Renal cortical epithelial cell (primary cell): ENCODE measurements around the gene MYL5. TPM values are rescaled to one million over a fixed set of nuclear protein-coding genes. Genes with fewer than 3 reads are reported as not detected.
"Not testable (repeated sequence)": the region's sequence is repeated elsewhere in the genome, so short reads cannot be mapped to it uniquely, and the experiment has no call there.

Experiments used
- DNase-seq: peaks from one replicate; pipeline ENCODE4 v3.0.0-alpha.2; 2011; ENCODE audit warnings: low read depth
- total RNA-seq: library from RNA; depleted of rRNA; stranded (reverse); fragments of >200 nt; gene quantifications from 2 replicates; pipeline ENCODE4 v1.2.3, GENCODE V29; 2014

MYL5 gene
- total RNA-seq, 1 donor from 2014 or later: 10.3 TPM

DNA sequence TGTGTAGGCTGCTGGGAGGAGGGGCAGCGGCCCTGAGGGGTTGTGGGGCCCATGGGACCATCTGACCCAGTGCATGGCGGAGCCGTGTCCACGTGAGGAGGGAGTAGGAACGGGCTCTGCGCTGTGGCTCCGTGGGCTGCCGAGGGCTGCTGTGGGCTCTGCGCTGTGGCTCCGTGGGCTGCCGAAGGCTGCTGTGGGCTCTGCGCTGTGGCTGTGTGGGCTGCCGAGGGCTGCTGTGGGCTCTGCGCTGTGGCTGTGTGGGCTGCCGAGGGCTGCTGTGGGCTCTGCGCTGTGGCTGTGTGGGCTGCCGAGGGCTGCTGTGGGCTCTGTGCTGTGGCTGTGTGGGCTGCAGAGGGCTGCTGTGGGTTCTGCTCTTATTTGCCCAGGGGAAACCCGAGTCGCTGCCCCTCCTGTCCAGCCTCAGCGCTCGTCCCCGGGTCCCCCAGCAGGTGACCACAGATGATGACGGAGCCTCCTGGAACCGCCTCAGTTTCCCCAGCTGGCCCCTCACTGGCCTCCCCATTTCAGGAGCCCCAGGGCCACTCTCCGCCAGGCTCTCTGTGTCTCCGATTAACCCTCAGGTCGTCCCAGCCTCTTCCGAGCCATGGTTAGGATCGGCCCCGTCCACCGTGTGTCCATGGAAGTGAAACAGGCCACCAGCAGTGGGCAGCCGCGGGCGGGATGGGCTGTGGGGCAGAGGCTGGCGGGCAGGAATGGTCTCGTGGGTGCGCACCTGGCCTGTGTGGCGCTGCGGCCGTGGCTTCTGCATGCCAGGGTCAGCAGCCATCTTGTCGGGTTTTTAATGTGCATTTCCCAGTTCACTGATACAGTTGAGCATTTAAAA, 51.3 kb downstream of the MYL5 start:
- DNase-seq: no peak

DNA sequence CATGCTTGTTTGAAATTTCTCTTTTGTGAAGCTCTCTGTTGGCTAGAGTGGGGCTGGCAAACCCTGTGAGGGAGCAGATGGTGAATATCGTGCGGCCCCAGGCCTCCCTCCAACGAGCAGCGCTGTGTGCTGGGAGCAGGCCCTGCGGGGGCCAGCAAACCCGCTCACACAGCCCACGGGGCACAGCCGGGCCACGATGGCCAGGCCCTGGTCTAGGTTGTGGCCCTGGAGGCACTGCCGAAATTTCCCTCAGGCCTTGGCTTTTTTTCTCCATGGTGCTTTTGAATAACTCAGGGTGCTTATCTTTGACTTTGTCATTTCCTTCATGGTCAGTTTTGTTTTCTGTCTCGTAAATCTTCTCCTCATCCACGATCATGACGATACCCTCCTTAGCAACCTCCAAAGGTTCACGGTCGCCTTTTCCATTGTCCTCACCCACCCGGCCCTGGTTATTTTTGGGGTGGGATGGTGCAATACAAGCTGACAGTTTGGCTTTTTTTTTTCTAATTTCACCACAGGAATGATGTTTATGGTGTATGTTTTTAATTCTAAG, 52.0 kb downstream of the MYL5 start:
- DNase-seq: no peak

DNA sequence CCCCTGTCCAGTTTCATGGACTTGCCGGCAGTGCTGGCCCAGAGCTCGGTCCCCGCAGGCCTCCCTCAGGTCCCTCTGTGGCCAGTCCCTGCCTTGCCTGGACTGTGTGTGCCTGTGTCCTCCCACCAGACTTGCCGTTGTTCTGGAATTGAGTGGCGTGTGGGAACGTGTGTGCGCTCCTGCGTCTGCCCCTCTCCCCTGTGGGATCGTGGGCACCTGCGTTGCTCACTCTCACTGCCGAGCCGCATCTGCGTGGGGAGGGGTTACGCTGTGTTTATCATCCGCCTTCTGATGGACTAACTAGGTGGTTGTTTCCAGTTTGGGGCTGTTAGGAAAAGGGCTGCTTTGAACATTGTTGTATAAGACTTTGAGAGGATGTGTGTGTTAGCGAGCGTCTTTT, 52.5 kb downstream of the MYL5 start:
- DNase-seq: no peak

DNA sequence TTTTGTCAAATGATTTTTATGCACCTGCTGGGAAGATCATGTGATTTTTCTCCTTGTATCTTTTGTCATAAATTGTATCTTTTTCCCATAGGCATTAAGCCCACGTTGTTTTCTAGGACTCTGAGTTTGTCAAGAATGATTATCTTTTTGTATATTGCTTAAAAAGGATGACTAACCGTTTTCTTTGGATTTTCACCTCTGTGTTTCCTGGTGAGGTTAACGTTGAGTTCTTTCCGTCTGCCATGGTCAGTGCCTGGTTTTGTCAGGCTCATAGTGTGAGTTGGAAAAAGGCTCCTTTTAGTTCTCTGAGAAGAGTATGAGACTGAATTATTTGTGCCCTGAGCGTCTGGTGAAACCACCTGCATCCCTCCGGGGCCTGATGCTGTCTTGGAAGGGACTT, 53.2 kb downstream of the MYL5 start:
- DNase-seq: peak; percentile 36

DNA sequence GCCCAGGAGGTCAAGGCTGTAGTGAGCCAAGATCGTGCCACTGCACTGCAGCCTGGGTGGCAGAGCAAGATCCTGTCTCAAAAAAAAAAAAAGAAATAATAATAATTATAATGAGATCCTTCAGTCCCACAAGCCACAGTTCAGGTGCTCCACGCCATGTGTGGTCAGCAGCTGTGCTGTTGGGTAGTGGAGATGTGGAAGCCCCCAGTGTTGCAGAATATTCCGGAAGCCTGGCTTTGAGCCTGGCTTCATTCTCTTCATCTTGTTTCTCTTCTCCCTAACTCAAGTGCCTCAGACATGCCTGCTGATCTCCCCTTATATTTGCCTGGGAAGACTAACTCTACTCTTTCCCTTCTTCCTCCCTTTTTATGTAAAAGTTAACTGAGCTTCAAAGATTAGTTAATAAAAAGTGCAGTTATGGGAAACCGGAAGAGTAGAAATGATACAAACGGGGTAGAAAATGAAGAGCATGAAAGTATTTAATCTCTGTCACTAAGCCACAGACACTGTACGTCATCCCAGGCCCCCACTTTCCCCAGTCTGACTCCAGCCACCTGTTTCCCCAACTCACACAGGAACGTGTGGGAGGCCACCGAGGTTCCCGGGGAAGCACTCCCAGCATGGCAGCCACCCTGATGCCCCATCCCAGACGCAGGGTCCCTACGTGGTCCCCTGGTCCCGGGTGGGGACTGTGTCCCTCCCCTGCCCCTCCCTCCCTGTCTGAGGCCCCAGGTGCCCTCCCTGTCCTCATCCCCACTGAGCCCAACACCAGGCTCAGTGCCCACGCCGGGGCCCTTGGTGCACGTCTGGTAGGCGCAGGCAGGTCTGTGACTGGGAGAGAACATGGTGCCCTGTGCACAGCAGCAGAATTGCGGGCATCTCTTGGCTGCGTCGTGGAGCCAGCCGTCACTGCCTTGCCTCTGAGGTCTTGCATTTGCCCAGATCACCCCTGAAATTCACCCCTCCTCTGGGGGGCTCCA, 55.3 kb downstream of the MYL5 start:
- no peak for DNase-seq

DNA sequence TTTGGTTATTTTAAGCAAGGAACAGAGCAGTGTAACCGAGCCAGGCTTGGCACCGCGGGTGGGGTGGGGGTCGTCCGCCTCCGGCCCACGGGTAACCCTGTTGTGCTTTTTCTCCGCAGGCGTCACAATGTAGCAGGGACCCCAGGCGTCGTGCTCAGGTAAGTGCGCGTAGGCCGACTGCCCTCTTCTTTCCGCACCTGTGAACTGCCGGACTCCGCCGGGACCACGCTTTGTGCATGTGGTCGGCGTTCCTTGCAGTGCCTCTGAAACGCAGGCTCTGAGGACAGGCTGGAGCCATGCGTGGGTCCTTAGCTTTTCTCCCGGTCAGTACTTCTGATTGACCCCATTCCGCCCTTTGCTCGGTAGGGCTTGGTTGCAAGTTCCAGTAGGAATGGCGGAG, 56.2 kb downstream of the MYL5 start:
- DNase-seq: no peak

DNA sequence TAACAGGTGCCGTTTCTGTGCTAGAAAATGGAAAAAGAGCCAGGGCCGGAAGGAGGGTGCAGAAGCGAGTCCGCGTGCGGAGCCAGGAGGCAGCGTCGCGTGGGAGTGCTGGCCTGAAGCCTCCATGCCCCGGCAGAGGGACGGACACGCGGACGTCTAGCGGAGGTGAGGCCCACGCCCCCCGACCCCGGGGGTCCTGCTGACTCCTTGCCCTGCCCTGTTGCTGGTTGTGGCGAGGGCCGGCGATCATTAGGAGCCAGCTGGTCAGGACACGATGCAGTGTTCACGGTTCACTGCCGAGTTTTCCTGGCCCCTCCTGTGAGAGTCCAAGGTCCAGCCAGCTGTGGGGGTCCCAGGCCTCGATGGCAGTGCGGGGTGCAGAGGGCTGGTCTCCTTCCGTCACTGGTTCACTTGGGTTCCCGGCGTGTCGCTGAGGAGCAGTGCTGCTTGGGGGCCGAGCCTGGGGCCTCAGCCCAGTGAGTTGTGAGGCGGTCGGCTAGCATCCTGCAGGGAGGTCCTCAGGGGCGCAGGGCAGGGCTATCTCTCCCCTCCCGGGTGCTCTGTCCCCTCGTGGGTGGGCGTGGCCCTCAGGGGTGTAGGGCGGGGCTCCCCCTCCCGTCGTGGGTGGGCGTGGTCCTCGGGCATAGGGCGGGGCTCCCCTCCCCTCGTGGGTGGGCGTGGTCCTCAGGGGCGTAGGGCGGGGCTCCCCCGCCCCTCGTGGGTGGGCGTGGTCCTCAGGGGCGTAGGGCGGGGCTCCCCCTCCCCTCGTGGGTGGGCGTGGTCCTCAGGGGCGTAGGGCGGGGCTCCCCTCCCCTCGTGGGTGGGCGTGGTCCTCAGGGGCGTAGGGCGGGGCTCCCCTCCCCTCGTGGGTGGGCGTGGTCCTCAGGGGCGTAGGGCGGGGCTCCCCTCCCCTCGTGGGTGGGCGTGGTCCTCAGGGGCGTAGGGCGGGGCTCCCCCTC, 56.9 kb downstream of the MYL5 start:
- not testable (repeated sequence) for DNase-seq

Other genes with a start within 250 kb of the MYL5 start
- 17.5 and 47.5 TPM in 2 replicates for gene ZNF721, start 175.4 kb upstream of the MYL5 start, total RNA-seq
- 40.3 and 66.2 TPM in 2 replicates for gene PIGG, start 175.3 kb upstream of the MYL5 start, total RNA-seq
- not detected in 2 replicates for gene TMEM271, start 98.2 kb upstream of the MYL5 start, total RNA-seq
- 11.2 and 21.7 TPM in 2 replicates for gene PDE6B, start 49.0 kb upstream of the MYL5 start, total RNA-seq
- gene ATP5ME, start 266 bp upstream of the MYL5 start, total RNA-seq: 41.5 and 81.3 TPM in 2 replicates
- 3.7 and 4.3 TPM in 2 replicates for gene SLC49A3, start 14.6 kb downstream of the MYL5 start, total RNA-seq
- 34.7 and 86.6 TPM in 2 replicates for gene PCGF3, start 31.3 kb downstream of the MYL5 start, total RNA-seq
- under 0.01 and 0.15 TPM in 2 replicates for gene CPLX1, start 151.6 kb downstream of the MYL5 start, total RNA-seq